Gastroesophageal sphincter (tissue), 4 donors: ENCODE measurements around the gene MYO7A. TPM values are rescaled to one million over a fixed set of nuclear protein-coding genes. Genes with fewer than 3 reads are reported as not detected.

Experiments
- ATAC-seq: fragments of 150-250 bp; one replicate; pipeline ENCODE4 v1.9.1; 2016; ENCODE audit warnings: mild to moderate bottlenecking, moderate library complexity
- H3K27ac ChIP-seq, 4 donors: fragments of 200-600 bp; sonication (generic) in 3 of 4; 1 replicate in 3 of 4; 2 replicates in 1 of 4; pipeline ENCODE4 v1.5.1; 2016 to 2019
- H3K27me3 ChIP-seq: fragments of 200-600 bp; sonication (generic); one replicate; pipeline ENCODE4 v1.5.1; 2019
- H3K36me3 ChIP-seq, 2 donors: fragments of 200-600 bp; sonication (generic); one replicate each; pipeline ENCODE4 v1.5.1; 2019; ENCODE audit warnings: control low read depth in 1 of 2
- H3K4me1 ChIP-seq, 3 donors: fragments of 200-600 bp; sonication (generic); 1 replicate in 2 of 3; 2 replicates in 1 of 3; pipeline ENCODE4 v1.5.1; 2016 to 2019; ENCODE audit warnings: control low read depth in 2 of 3
- H3K4me3 ChIP-seq, 2 donors: fragments of 200-600 bp; sonication (generic); one replicate each; pipeline ENCODE4 v1.5.1; 2019; ENCODE audit warnings: mild to moderate bottlenecking in 1 of 2, moderate library complexity in 1 of 2
- H3K9me3 ChIP-seq, 3 donors: fragments of 200-600 bp; sonication (generic); one replicate each; pipeline ENCODE4 v1.5.1; 2017 to 2019; ENCODE audit warnings: control low read depth in 2 of 3
- EP300 ChIP-seq: sonication (generic); formaldehyde crosslinking; IDR thresholded peaks from one replicate; pipeline ENCODE4 v1.6.1; 2017; ENCODE audit warnings: antibody characterized with exemption, mild to moderate bottlenecking
- POLR2A ChIP-seq, 2 donors: fragments of 450-650 bp; IDR thresholded peaks; one replicate each; pipeline ENCODE4 v1.6.1; 2017; ENCODE audit warnings: antibody characterized with exemption in 2 of 2, mild to moderate bottlenecking in 2 of 2, moderate library complexity in 1 of 2
- POLR2AphosphoS5 ChIP-seq: sonication (generic); formaldehyde crosslinking; IDR thresholded peaks from one replicate; pipeline ENCODE4 v1.6.1; 2017; ENCODE audit warnings: antibody characterized with exemption
- WGBS, 2 donors: methylation state at CpG; one replicate each; pipeline ENCODE4 v1.1.5; 2018; ENCODE audit warnings: low coverage in 1 of 2; 5-methylcytosine and 5-hydroxymethylcytosine counted together
- total RNA-seq, 4 donors: library from RNA; depleted of rRNA; stranded (reverse); fragments of >200 nt; gene quantifications; one replicate each; pipeline ENCODE4 v1.1.0, GENCODE V29; 2016
- TF ChIP-seq, protein P1 (sequence below), 4 experiments: fragments of 200-600 bp in 2 of 4; fragments of 450-650 bp in 2 of 4; sonication (generic) in 1 of 4; IDR thresholded peaks; one replicate each; pipeline ENCODE4 v1.5.1; 2017 to 2019; ENCODE audit warnings: antibody characterized with exemption in 4 of 4, mild to moderate bottlenecking in 2 of 4, moderate library complexity in 2 of 4

MYO7A gene
- total RNA-seq, 4 donors from 2014 or later, result 4.0 to 11.8 (median 8.7) TPM

GRCh38 chr11:77093056-77093891 is 34.8 kb upstream of the MYO7A start:
- H3K4me3 ChIP-seq, result no peak overlapping the region
- H3K27me3 ChIP-seq, result no peaks in the 10 kb centered on the region
- peaks cover 0 to 12% of the 10 kb centered on the region in 2 donors for H3K36me3 ChIP-seq
- 74 to 79% methylated on average over 6 to 8 of the region's 33 CpGs for WGBS, 2 donors
- ATAC-seq, result no peak
- H3K4me1 ChIP-seq, result peaks cover 0 to 43% (median 0%) of the 10 kb centered on the region in 3 donors
- H3K27ac ChIP-seq, result no peak overlapping the region
- no peaks in the 10 kb centered on the region for H3K9me3 ChIP-seq
- TF ChIP-seq, protein P1, sequence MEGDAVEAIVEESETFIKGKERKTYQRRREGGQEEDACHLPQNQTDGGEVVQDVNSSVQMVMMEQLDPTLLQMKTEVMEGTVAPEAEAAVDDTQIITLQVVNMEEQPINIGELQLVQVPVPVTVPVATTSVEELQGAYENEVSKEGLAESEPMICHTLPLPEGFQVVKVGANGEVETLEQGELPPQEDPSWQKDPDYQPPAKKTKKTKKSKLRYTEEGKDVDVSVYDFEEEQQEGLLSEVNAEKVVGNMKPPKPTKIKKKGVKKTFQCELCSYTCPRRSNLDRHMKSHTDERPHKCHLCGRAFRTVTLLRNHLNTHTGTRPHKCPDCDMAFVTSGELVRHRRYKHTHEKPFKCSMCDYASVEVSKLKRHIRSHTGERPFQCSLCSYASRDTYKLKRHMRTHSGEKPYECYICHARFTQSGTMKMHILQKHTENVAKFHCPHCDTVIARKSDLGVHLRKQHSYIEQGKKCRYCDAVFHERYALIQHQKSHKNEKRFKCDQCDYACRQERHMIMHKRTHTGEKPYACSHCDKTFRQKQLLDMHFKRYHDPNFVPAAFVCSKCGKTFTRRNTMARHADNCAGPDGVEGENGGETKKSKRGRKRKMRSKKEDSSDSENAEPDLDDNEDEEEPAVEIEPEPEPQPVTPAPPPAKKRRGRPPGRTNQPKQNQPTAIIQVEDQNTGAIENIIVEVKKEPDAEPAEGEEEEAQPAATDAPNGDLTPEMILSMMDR (IDR thresholded peaks at IDR 0.05), result no peak
- no peak for TF ChIP-seq EP300
- no peak for TF ChIP-seq POLR2AphosphoS5
- no peak for TF ChIP-seq POLR2A (IDR thresholded peaks at IDR 0.05)

DNA sequence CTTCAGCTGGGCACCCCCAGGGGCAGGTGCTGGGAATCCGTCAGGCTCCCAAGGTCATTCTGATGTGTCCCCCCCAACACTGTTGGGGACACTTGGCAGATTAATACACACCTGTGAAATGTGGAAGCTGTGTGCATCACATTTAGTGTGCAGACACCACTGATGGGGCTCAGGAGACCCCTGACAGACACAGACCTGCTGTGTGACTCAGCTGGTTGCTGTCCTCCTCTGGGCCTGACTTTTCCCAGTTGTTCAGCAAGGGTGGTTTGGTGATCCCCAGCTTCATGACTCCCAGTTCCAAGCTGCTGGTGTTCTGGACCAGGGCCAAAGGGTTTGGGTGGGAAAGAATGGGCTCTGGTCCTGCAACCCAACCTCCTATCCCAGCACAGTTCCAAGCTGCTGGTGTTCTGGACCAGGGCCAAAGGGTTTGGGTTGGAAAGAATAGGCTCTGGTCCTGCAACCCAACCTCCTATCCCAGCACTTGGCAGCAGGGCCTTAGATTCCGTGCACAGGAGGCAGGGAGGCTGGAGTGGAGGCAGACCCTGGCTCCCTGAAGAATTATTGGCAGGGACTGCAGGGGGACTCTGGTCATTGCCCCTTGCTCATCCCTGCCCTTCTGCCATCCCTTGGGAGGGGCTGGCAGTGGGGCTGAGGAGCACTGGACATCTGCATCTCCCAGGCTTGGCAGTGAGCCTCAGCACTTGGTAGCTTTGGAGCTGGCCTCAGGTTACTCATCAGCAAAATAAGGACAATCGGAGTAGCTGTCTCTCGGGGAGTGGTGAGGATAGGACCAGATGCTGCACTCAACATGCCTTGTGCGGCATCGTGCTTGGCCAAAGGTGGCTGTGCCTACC is 33.8 kb upstream of the MYO7A start:
- H3K9me3 ChIP-seq, result no peaks in the 10 kb centered on the region
- peaks cover 0 to 43% (median 0%) of the 10 kb centered on the region in 3 donors for H3K4me1 ChIP-seq
- 61% methylated on average over 5 of the region's 6 CpGs; no CpG with 5 or more reads in 1 of the 2 donors for WGBS, 2 donors
- H3K27ac ChIP-seq, result no peak overlapping the region
- TF ChIP-seq, protein P1 (IDR thresholded peaks at IDR 0.05), result no peak
- TF ChIP-seq EP300 (no peak), POLR2A (IDR thresholded peaks at IDR 0.05) (no peak), POLR2AphosphoS5 (no peak)
- ATAC-seq, result no peak
- H3K4me3 ChIP-seq, result no peak overlapping the region
- H3K36me3 ChIP-seq, result peaks cover 0 to 12% of the 10 kb centered on the region in 2 donors
- H3K27me3 ChIP-seq, result no peaks in the 10 kb centered on the region

DNA sequence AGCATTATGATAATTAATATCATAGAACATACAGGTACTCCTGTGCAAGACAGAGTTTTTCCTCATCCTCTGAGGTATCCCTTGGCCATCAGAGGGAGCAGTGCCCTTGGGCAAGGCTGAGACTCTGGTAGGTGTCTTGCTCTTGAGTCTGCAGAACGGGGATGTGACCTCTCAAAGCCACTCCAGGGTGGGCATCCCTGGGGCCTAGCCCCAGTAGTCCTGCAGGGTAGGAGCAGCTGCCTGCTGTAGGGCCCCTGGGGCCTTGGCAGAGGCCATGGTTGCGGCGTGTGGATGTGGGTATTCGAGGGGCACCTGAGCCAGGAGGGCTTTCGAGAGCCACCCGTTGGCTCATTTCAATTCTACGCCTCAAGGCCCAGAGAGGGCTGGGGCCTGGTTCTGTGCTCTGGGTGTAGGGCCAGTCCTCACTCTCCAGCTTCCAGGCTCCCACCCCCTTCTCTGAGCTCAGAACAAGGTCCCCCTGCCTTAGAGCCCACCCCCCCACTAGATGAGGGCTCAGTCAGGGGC is 33.1 kb upstream of the MYO7A start:
- Histone ChIP-seq H3K27ac (no peak overlapping the region), H3K36me3 (peaks cover 0 to 12% of the 10 kb centered on the region in 2 donors), H3K9me3 (no peaks in the 10 kb centered on the region), H3K4me1 (peaks cover 0 to 43% (median 0%) of the 10 kb centered on the region in 3 donors), H3K4me3 (no peak overlapping the region), H3K27me3 (no peaks in the 10 kb centered on the region)
- no peak for ATAC-seq
- no CpG with 5 or more reads among the region's 7 CpGs for WGBS, 2 donors
- TF ChIP-seq POLR2AphosphoS5, result no peak
- TF ChIP-seq EP300, result no peak
- TF ChIP-seq, protein P1 (IDR thresholded peaks at IDR 0.05), result no peak
- no peak for TF ChIP-seq POLR2A (IDR thresholded peaks at IDR 0.05)

- Histone ChIP-seq H3K9me3 (no peaks in the 10 kb centered on the region), H3K36me3 (peaks cover 0 to 12% of the 10 kb centered on the region in 2 donors), H3K27me3 (no peaks in the 10 kb centered on the region), H3K4me3 (no peak overlapping the region), H3K4me1 (peaks cover 0 to 39% (median 0%) of the 10 kb centered on the region in 3 donors), H3K27ac (no peak overlapping the region)
- 80 to 86% methylated on average over 5 to 9 of the region's 21 CpGs for WGBS, 2 donors
- TF ChIP-seq, protein P1 (IDR thresholded peaks at IDR 0.05), result no peak
- TF ChIP-seq EP300, result no peak
- no peak for ATAC-seq
These were observed 32.2 kb upstream of the MYO7A start for GRCh38 chr11:77095551-77096490.
